Activated B cell treated with CpG ODN at 0.5 μM for 24 hours (primary cell): ENCODE results near the gene GRM7. TPM values are rescaled to one million over a fixed set of nuclear protein-coding genes. Genes with fewer than 3 reads are reported as not detected.

Source experiments
- ATAC-seq: fragments of 200-7000 bp; cut with Tn5 transposase; one replicate; pipeline ENCODE4 v1.10.0; 2021; ENCODE audit warnings: low read depth, mild to moderate bottlenecking, moderate library complexity
- CTCF ChIA-PET: fragments of 350-600 bp; sonication (Branson Sonifier 250); formaldehyde crosslinking; loops from one replicate; lab custom pipeline; 2021; ENCODE audit warnings: antibody characterized with exemption; lab: Charles Lee
- POLR2A ChIA-PET: fragments of 350-600 bp; sonication (Branson Sonifier 250); formaldehyde crosslinking; loops from one replicate; lab custom pipeline; 2021; ENCODE audit warnings: antibody characterized with exemption; lab: Charles Lee
- DNase-seq: peaks from one replicate; pipeline ENCODE4 v3.0.0; 2022
- H3K27ac Mint-ChIP-seq: one replicate; pipeline ENCODE4 v1.8.0; 2020; ENCODE audit warnings: mixed read lengths
- H3K27me3 Mint-ChIP-seq: one replicate; pipeline ENCODE4 v1.8.0; 2021; ENCODE audit warnings: mixed read lengths
- H3K36me3 Mint-ChIP-seq: one replicate; pipeline ENCODE4 v1.8.0; 2021; ENCODE audit warnings: low read depth, mixed read lengths
- H3K4me1 Mint-ChIP-seq: one replicate; pipeline ENCODE4 v1.8.0; 2021; ENCODE audit warnings: mixed read lengths
- H3K4me3 Mint-ChIP-seq: one replicate; pipeline ENCODE4 v1.8.0; 2020; ENCODE audit warnings: mild to moderate bottlenecking, mixed read lengths
- H3K9me3 Mint-ChIP-seq: one replicate; pipeline ENCODE4 v1.8.0; 2020; ENCODE audit warnings: mixed read lengths
- intact Hi-C: fragments of 100-400 bp; cut with micrococcal nuclease; formaldehyde crosslinking; loops from one replicate; pipeline ENCODE4 v1.15.1; 2024
- total RNA-seq: library from RNA; stranded (reverse); gene quantifications from 2 replicates; pipeline ENCODE4 v1.2.3, GENCODE V29; 2022
- TF ChIP-seq, protein P1 (sequence below): fragments of 200-600 bp; IDR thresholded peaks from one replicate; pipeline ENCODE4 v1.8.0; 2022; ENCODE audit warnings: antibody characterized with exemption, mild to moderate bottlenecking

The GRM7 gene
- total RNA-seq, 1 donor from 2014 or later: not detected

GRCh38 chr3:7307410-7307809, 446.5 kb downstream of the GRM7 start:
- DNase-seq (no peak), ATAC-seq (no peak)
- CTCF ChIA-PET: no interaction called here
- POLR2A ChIA-PET: no interaction called here
- intact Hi-C loops: no loop called here
- Mint-ChIP-seq H3K9me3 (peaks cover 9% of the 10 kb centered on the region), H3K4me1 (no peaks in the 10 kb centered on the region), H3K27ac (no peak overlapping the region), H3K27me3 (no peaks in the 10 kb centered on the region), H3K36me3 (no peaks in the 10 kb centered on the region), H3K4me3 (no peak overlapping the region)
- TF ChIP-seq, protein P1, sequence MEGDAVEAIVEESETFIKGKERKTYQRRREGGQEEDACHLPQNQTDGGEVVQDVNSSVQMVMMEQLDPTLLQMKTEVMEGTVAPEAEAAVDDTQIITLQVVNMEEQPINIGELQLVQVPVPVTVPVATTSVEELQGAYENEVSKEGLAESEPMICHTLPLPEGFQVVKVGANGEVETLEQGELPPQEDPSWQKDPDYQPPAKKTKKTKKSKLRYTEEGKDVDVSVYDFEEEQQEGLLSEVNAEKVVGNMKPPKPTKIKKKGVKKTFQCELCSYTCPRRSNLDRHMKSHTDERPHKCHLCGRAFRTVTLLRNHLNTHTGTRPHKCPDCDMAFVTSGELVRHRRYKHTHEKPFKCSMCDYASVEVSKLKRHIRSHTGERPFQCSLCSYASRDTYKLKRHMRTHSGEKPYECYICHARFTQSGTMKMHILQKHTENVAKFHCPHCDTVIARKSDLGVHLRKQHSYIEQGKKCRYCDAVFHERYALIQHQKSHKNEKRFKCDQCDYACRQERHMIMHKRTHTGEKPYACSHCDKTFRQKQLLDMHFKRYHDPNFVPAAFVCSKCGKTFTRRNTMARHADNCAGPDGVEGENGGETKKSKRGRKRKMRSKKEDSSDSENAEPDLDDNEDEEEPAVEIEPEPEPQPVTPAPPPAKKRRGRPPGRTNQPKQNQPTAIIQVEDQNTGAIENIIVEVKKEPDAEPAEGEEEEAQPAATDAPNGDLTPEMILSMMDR: no peak

DNA sequence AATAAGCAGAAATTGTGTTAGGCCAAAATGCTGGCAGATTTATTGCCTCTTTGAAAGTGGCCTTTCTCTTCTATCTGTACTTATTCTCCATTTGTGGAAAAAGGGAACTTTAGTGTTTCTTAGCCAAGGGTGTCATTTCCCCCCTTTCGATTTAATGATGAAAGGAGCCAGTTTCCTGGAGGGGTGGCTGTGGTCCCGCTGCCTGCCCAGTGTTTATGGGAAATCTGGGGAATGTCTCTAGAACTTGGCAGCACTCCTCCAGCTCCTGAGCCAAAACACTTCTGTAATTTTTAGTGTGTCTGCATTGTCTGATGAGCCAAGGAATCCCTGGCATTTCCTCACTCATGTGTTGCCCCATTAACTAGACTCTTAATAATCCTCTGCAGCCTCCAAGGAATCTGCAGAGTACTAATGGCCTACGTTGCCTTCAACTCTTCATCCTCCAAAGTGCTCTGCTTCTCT, 448.8 kb downstream of the GRM7 start:
- intact Hi-C loops: no loop called here
- POLR2A ChIA-PET: no interaction called here
- no peak for DNase-seq

DNA sequence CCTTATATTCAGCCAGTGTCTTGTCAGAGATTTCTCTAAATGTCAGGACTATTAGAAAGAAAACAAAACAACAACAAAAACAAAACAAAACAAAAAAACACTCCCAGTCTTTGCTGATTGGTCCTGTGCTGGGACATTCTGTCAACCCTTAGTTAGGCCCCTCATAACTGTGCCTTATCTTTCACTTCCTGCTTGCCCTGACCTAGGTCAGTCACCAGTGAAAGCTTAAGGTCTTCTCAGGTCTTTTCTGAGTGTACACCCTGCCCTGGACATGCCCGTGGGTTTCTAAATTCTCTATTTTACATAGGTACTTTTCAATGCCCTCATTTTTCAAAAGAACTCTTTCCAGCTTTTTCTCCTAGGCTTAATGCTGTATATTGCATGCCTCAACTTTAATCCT, 454.1 kb downstream of the GRM7 start:
- ATAC-seq: no peak
- CTCF ChIA-PET: no interaction called here
- no peak overlapping the region for H3K4me3 Mint-ChIP-seq
- H3K27me3 Mint-ChIP-seq: no peaks in the 10 kb centered on the region
- POLR2A ChIA-PET: no interaction called here
- no peaks in the 10 kb centered on the region for H3K4me1 Mint-ChIP-seq
- H3K9me3 Mint-ChIP-seq: peaks cover 9% of the 10 kb centered on the region
- no peaks in the 10 kb centered on the region for H3K36me3 Mint-ChIP-seq
- intact Hi-C loops: no loop called here
- TF ChIP-seq, protein P1: no peak
- H3K27ac Mint-ChIP-seq: no peak overlapping the region
- no peak for DNase-seq

More for the DNA sequence above, 448.8 kb downstream of the GRM7 start:
- Mint-ChIP-seq H3K27ac (no peak overlapping the region), H3K36me3 (no peaks in the 10 kb centered on the region), H3K4me1 (no peaks in the 10 kb centered on the region), H3K9me3 (peaks cover 2% of the 10 kb centered on the region), H3K4me3 (no peak overlapping the region), H3K27me3 (no peaks in the 10 kb centered on the region)
- TF ChIP-seq, protein P1: no peak
- CTCF ChIA-PET: no interaction called here
- no peak for ATAC-seq

- CTCF ChIA-PET: no interaction called here
- Mint-ChIP-seq H3K27me3 (no peaks in the 10 kb centered on the region), H3K4me1 (no peaks in the 10 kb centered on the region), H3K36me3 (no peaks in the 10 kb centered on the region), H3K27ac (no peak overlapping the region), H3K4me3 (no peak overlapping the region), H3K9me3 (peaks cover 8% of the 10 kb centered on the region)
- DNase-seq (no peak), ATAC-seq (no peak)
- TF ChIP-seq, protein P1: no peak
- intact Hi-C loops: no loop called here
- POLR2A ChIA-PET: no interaction called here
Measured at GRCh38 chr3:7322957-7323669, 462.2 kb downstream of the GRM7 start.

GRCh38 chr3:7328339-7328738, 467.4 kb downstream of the GRM7 start:
- POLR2A ChIA-PET: no interaction called here
- intact Hi-C loops: no loop called here

More at GRCh38 chr3:7328339-7328738, 467.4 kb downstream of the GRM7 start:
- Mint-ChIP-seq H3K9me3 (peaks cover 4% of the 10 kb centered on the region), H3K27ac (no peak overlapping the region), H3K36me3 (no peaks in the 10 kb centered on the region), H3K4me3 (no peak overlapping the region), H3K4me1 (no peaks in the 10 kb centered on the region), H3K27me3 (no peaks in the 10 kb centered on the region)
- CTCF ChIA-PET: no interaction called here
- TF ChIP-seq, protein P1: no peak
- DNase-seq: no peak
- ATAC-seq: no peak
